RWPE1 (cell line): ENCODE data around the gene DVL1.

Source experiments
- CTCF ChIA-PET: fragments of 350-600 bp; sonication (Branson Sonifier 250); formaldehyde crosslinking; extraction: SDS; loops from one replicate; lab custom pipeline; 2021; lab: Yijun Ruan, JAX
- POLR2A ChIA-PET: fragments of 400-600 bp; formaldehyde crosslinking; extraction: SDS; loops from one replicate; lab custom pipeline; 2020; ENCODE audit warnings: antibody characterized with exemption; ENCODE audit not compliant: low non-redundant PET; lab: Yijun Ruan, JAX
- DNase-seq: peaks from one replicate; pipeline ENCODE4 v3.0.0; 2012; ENCODE audit warnings: low spot score
- H3K27ac ChIP-seq: fragments of 450-650 bp; 2 replicates; pipeline ENCODE4 v1.5.1; 2017
- CTCF ChIP-seq: fragments of 450-650 bp; conservative IDR thresholded peaks from 2 replicates; pipeline ENCODE4 v1.5.1; 2017; ENCODE audit warnings: low read depth, mild to moderate bottlenecking

The DVL1 gene

GRCh38 chr1:1286313-1287261 lies 62.6 kb downstream of the DVL1 start:
- H3K27ac ChIP-seq, result no peak overlapping the region
- ChIA-PET CTCF (no interaction called here), POLR2A (no interaction called here)

GRCh38 chr1:1285611-1286311 lies 63.5 kb downstream of the DVL1 start:
- ChIA-PET POLR2A (interaction anchor here (0.5 kb wide), 1 partner anchor 12 kb away, joined by 4 read pairs; the partner anchor contains the start of gene UBE2J2), CTCF (no interaction called here)
- DNase-seq, result no peak
- H3K27ac ChIP-seq, result no peak overlapping the region
- no peak for TF ChIP-seq CTCF

More at GRCh38 chr1:1286313-1287261, 62.6 kb downstream of the DVL1 start:
- DNase-seq, result no peak
- no peak for TF ChIP-seq CTCF
